IPS DF 4.7 (cell line): Measurements from ENCODE around the gene RPS18.

Source experiments
- DNase-seq: peaks from one replicate; pipeline ENCODE4 v3.0.0-alpha.2; 2013; ENCODE audit warnings: low spot score; ENCODE audit errors: extremely low read depth

RPS18 gene

DNA sequence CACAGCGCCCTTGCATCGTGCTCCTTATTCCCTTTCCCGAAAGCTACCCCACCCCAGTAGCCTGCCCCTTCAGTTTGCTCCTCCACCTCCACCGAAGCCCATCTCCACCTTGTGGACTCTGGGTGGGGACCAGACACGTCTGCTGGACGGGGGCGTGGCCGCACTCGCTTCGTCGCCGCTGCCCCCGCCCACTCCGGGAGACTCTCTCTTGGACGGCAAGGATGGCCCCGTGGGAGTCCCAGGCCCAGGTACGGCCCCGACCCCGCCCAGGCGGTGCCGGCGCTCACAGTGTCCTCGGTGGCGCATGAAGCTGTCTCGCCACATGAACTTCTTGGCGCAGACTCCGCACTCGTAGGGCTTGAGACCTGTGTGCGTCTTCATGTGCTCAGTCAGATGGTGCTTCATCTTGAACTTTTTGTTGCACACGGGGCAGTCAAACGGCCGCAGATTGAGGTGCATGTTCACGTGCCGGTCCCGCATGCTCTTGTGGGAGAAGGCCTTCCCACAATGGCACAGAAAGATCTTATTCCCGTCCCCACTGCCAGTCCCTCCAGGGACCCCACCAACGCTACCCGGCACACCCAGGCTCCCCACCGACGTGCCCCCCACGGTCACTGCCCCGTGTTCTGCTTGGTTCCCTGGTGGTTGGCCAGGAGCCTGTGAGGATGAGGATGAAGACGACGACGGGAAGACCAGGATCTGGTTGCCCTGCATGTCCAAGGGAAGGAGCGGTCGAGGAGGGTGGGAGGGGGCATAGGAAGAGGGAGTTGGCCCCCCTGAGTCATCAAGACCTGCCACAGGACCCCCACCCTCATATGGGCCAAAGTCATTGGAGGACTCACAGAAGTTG is 43.3 kb downstream of the RPS18 start:
- no peak for DNase-seq

- DNase-seq: no peak
Observed at GRCh38 chr6:33315793-33316602, 44.1 kb downstream of the RPS18 start.

- no peak for DNase-seq
Observed at GRCh38 chr6:33316603-33317418, 44.9 kb downstream of the RPS18 start.

- no peak for DNase-seq
Observed at GRCh38 chr6:33317419-33317668, 45.5 kb downstream of the RPS18 start.

- DNase-seq: peak; percentile 98
Observed at GRCh38 chr6:33317669-33318425, 46.0 kb downstream of the RPS18 start, which contains the start of gene ZBTB22. Gene ZBTB22 (minus strand): TSS chr6:33317744. CDS start chr6:33316916, 828 bp downstream.

DNA sequence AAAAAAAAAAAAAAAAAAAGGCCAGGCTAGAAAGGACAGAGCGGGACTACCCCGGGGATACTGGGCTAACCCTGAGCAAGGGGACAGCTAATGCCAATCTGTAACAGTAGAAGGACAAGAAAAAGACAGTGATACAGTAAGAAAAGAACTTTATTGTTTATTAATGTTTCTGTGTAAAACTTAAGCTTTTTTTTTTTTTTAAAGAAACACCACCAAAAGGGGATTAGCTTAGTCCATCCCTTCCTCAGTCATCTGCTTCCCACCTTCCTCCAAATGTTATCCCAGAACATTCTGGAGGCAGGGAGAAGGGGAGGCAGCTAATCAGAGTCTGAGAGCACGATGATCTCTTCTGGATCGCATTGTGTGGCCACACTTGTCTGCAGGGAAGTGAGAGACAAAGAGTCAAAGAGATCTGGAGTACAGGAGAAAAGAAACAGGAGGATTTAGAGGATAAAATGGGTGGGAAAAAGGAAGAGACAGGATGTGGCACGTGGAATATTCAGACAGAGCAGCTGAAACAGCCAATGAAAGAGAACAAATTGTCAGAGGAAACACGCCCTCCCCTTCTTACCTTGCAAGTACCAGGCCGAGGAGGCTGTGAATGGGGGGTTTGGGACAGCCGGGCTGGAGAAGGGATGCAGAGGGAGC is 46.7 kb downstream of the RPS18 start:
- no peak for DNase-seq

- no peak for DNase-seq
Observed at GRCh38 chr6:33319939-33320314, 48.1 kb downstream of the RPS18 start.

- no peak for DNase-seq
Observed at GRCh38 chr6:33320315-33321181, 48.7 kb downstream of the RPS18 start.

GRCh38 chr6:33321227-33321626 is 49.4 kb downstream of the RPS18 start:
- DNase-seq: no peak

DNA sequence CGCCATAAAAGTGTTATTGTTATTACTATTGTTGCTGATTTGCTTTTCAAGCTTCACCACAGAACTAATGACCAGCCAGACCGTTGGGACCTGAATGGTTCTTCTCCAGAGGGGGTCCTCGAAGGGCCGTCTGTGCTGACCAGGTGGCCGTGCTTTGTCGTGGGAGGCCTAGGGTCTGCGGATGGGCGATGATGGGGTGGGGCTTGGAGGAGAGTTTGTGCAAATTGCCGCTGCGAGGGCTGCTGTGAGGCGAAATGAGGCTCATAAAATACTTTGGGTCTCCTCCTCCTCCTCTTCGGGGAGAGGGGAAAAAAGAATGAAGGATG is 51.7 kb downstream of the RPS18 start:
- no peak for DNase-seq

DNA sequence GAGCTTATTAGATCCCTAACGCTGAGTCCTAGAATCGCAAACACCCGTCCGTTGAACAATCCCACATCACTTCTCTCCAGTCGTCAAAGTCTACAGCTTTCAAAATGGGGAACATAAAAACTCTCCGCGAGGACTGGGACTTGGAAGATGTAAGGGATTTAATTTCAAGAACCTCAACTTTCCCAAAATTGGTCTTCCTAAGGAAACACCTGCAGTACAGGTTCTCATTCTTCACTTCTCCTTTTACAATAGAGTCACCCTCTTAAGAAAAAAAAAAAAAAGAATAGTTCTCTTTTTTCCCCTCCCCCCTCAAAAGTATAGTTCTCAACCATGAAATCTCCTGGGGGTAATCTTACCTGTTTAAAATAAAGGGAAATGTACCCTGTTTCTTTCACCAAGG is 52.2 kb downstream of the RPS18 start:
- DNase-seq: no peak
